Naive thymus-derived CD4-positive, alpha-beta T cell (primary cell): ENCODE results near the gene LGR4. TPM values are rescaled to one million over a fixed set of nuclear protein-coding genes. Genes with fewer than 3 reads are reported as not detected.

ENCODE experiments used
- ATAC-seq: fragments of 150-1000 bp; cut with Tn5 transposase; 2 replicates; pipeline ENCODE4 v1.10.0; 2021; ENCODE audit warnings: mild to moderate bottlenecking, moderate library complexity
- CTCF ChIA-PET: fragments of 350-600 bp; sonication (Branson Sonifier 250); formaldehyde crosslinking; loops from one replicate; lab custom pipeline; 2021; ENCODE audit warnings: antibody characterized with exemption; lab: Charles Lee
- POLR2A ChIA-PET: fragments of 350-600 bp; sonication (Branson Sonifier 250); formaldehyde crosslinking; loops from one replicate; lab custom pipeline; 2021; ENCODE audit warnings: antibody characterized with exemption, inconsistent platforms; lab: Charles Lee
- DNase-seq, 9 donors: peaks; one replicate each; pipeline versions ENCODE4 v3.0.0 to v3.0.0-alpha.2; 2020 to 2022; ENCODE audit warnings: mixed read lengths in 1 of 9
- H3K27ac ChIP-seq: one replicate; pipeline ENCODE4 v1.7.0; 2013; ENCODE audit warnings: mild to moderate bottlenecking, low read depth, low read length, moderate library complexity
- H3K27me3 ChIP-seq, 2 donors: one replicate each; pipeline ENCODE4 v1.7.0; 2013; ENCODE audit warnings: low read length in 2 of 2, mild to moderate bottlenecking in 2 of 2, moderate library complexity in 2 of 2; ENCODE audit not compliant: control insufficient read depth in 2 of 2, insufficient read depth in 2 of 2
- H3K36me3 ChIP-seq, 3 experiments: 1 replicate in 2 of 3; 2 replicates in 1 of 3; pipeline ENCODE4 v1.7.0; 2013; ENCODE audit warnings: low read length in 3 of 3, mild to moderate bottlenecking in 3 of 3, moderate library complexity in 1 of 3; ENCODE audit not compliant: insufficient read depth in 3 of 3, control insufficient read depth in 2 of 3
- H3K4me1 ChIP-seq, 2 donors: one replicate each; pipeline ENCODE4 v1.7.0; 2013; ENCODE audit warnings: low read length in 2 of 2, mild to moderate bottlenecking in 2 of 2, moderate library complexity in 1 of 2; ENCODE audit not compliant: control insufficient read depth in 2 of 2, insufficient read depth in 2 of 2
- H3K4me3 ChIP-seq: 2 replicates; pipeline ENCODE4 v1.7.0; 2013; ENCODE audit warnings: mild to moderate bottlenecking, low read length
- H3K9me3 ChIP-seq, 3 experiments: 1 replicate in 2 of 3; 2 replicates in 1 of 3; pipeline ENCODE4 v1.7.0; 2013; ENCODE audit warnings: low read length in 3 of 3; ENCODE audit not compliant: control insufficient read depth in 2 of 3
- H3K27ac Mint-ChIP-seq, 9 donors: one replicate each; pipeline ENCODE4 v1.8.0; 2020 to 2022; ENCODE audit warnings: mixed read lengths in 9 of 9, mild to moderate bottlenecking in 8 of 9, moderate library complexity in 5 of 9, inconsistent platforms in 2 of 9
- H3K27me3 Mint-ChIP-seq, 5 donors: one replicate each; pipeline ENCODE4 v1.8.0; 2021 to 2022; ENCODE audit warnings: mixed read lengths in 5 of 5, mild to moderate bottlenecking in 1 of 5
- H3K36me3 Mint-ChIP-seq, 5 donors: one replicate each; pipeline ENCODE4 v1.8.0; 2020 to 2022; ENCODE audit warnings: mixed read lengths in 5 of 5, mild to moderate bottlenecking in 3 of 5, inconsistent platforms in 1 of 5
- H3K4me1 Mint-ChIP-seq, 7 donors: one replicate each; pipeline ENCODE4 v1.8.0; 2020 to 2022; ENCODE audit warnings: mixed read lengths in 7 of 7, mild to moderate bottlenecking in 3 of 7, inconsistent platforms in 1 of 7
- H3K4me3 Mint-ChIP-seq, 10 donors: one replicate each; pipeline ENCODE4 v1.8.0; 2020 to 2022; ENCODE audit warnings: mild to moderate bottlenecking in 10 of 10, mixed read lengths in 10 of 10, moderate library complexity in 6 of 10, inconsistent platforms in 2 of 10
- H3K9me3 Mint-ChIP-seq, 11 donors: one replicate each; pipeline ENCODE4 v1.8.0; 2020 to 2022; ENCODE audit warnings: mixed read lengths in 11 of 11, mild to moderate bottlenecking in 4 of 11, inconsistent platforms in 1 of 11, moderate library complexity in 1 of 11
- intact Hi-C, 2 donors: fragments of 100-400 bp; cut with micrococcal nuclease; formaldehyde crosslinking; loops; one replicate each; pipeline ENCODE4 v1.15.1; 2023
- polyA plus RNA-seq, 2 donors: library from polyadenylated mRNA; unstranded; fragments of 300-500 nt; fragmentation: Illumina TruSeq; gene quantifications; one replicate each; pipeline ENCODE4 v1.2.3, GENCODE V29; 2021
- total RNA-seq, 6 experiments: library from RNA in 5 of 6; stranded (reverse) in 5 of 6; gene quantifications; 1 replicate in 5 of 6; 2 replicates in 1 of 6; pipeline ENCODE4 v1.2.3 and lab custom pipeline; 2021 to 2026

Gene LGR4
- total and polyA plus RNA-seq, 7 experiments from 2014 or later = 0.05 to 1.5 (median 0.49) TPM

GRCh38 chr11:27380771-27381170 is 91.8 kb downstream of the LGR4 start:
- ATAC-seq (no peak), DNase-seq (no peak)
- ChIA-PET CTCF (no interaction called here), POLR2A (no interaction called here)
- Mint-ChIP-seq H3K36me3 (peaks cover 0 to 5% (median 0%) of the 10 kb centered on the region in 5 donors), H3K9me3 (no peaks in the 10 kb centered on the region), H3K27ac (no peak overlapping the region), H3K4me3 (no peak overlapping the region), H3K27me3 (peaks cover 0 to 10% (median 0%) of the 10 kb centered on the region in 5 donors), H3K4me1 (no peaks in the 10 kb centered on the region)
- H3K9me3 ChIP-seq = no peaks in the 10 kb centered on the region
- no peaks in the 10 kb centered on the region for H3K4me1 ChIP-seq
- no peak overlapping the region for H3K4me3 ChIP-seq
- intact Hi-C loops = no loop called here
- no peaks in the 10 kb centered on the region for H3K27me3 ChIP-seq
- H3K27ac ChIP-seq = no peak overlapping the region
- H3K36me3 ChIP-seq = no peaks in the 10 kb centered on the region

DNA sequence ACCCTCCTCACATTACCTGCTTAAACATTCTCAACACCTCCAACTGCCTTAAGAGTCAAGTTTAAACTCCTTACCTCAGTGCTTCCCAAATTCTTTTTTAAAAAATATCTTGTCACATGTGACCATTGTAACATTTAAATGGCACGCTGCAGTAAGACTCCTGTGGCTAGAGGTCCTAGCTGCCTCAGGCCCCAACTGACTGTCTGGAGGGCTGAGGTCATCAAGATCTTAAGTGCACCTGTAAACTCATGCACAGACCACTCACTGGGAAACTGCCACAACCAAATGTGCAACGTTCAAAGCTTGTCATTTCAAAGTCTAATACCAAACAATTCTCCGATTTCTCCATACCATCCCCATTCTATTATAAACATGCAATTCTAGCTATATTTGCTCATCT is 93.1 kb downstream of the LGR4 start:
- ATAC-seq = no peak
- H3K27me3 Mint-ChIP-seq = peaks cover 0 to 10% (median 0%) of the 10 kb centered on the region in 5 donors
- Histone ChIP-seq H3K36me3 (no peaks in the 10 kb centered on the region), H3K4me3 (no peak overlapping the region), H3K27me3 (no peaks in the 10 kb centered on the region), H3K9me3 (no peaks in the 10 kb centered on the region), H3K27ac (no peak overlapping the region), H3K4me1 (no peaks in the 10 kb centered on the region)
- peaks cover 0 to 5% (median 0%) of the 10 kb centered on the region in 5 donors for H3K36me3 Mint-ChIP-seq
- no peak for DNase-seq
- no peak overlapping the region for H3K27ac Mint-ChIP-seq
- H3K4me1 Mint-ChIP-seq = no peaks in the 10 kb centered on the region
- H3K4me3 Mint-ChIP-seq = no peak overlapping the region
- CTCF ChIA-PET = no interaction called here
- intact Hi-C loops = no loop called here
- POLR2A ChIA-PET = no interaction called here
- H3K9me3 Mint-ChIP-seq = no peaks in the 10 kb centered on the region

DNA sequence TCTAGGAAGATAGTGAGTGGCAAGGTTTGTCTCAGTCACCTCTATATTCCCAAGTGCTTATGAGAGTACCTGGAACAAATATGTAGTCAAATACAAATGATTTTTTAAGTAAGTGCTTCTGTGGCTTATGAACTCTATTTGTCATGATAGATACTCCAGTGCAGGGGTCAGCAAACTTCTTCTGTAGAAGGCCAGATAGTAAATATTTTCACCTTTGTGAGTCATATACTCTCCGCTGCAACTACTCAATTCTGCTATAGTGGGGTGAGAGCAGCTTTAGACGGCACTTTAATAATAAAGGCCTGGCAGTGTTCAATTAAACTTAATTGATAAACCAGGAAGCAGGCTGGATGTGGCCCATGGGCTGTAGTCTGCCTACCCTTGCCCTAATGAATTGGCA is 97.2 kb downstream of the LGR4 start:
- intact Hi-C loops = no loop called here
- Mint-ChIP-seq H3K27me3 (peaks cover 0 to 3% (median 0%) of the 10 kb centered on the region in 5 donors), H3K36me3 (no peaks in the 10 kb centered on the region), H3K4me1 (no peaks in the 10 kb centered on the region), H3K9me3 (no peaks in the 10 kb centered on the region), H3K27ac (no peak overlapping the region), H3K4me3 (no peak overlapping the region)
- ChIA-PET POLR2A (no interaction called here), CTCF (interaction anchor here (0.7 kb wide), 1 partner anchor 41 kb away, joined by 3 read pairs; no protein-coding TSS in a partner anchor)
- Histone ChIP-seq H3K4me3 (no peak overlapping the region), H3K27ac (no peak overlapping the region), H3K4me1 (no peaks in the 10 kb centered on the region), H3K9me3 (no peaks in the 10 kb centered on the region), H3K27me3 (no peaks in the 10 kb centered on the region), H3K36me3 (no peaks in the 10 kb centered on the region)
- no peak for ATAC-seq
- DNase-seq = no peak

DNA sequence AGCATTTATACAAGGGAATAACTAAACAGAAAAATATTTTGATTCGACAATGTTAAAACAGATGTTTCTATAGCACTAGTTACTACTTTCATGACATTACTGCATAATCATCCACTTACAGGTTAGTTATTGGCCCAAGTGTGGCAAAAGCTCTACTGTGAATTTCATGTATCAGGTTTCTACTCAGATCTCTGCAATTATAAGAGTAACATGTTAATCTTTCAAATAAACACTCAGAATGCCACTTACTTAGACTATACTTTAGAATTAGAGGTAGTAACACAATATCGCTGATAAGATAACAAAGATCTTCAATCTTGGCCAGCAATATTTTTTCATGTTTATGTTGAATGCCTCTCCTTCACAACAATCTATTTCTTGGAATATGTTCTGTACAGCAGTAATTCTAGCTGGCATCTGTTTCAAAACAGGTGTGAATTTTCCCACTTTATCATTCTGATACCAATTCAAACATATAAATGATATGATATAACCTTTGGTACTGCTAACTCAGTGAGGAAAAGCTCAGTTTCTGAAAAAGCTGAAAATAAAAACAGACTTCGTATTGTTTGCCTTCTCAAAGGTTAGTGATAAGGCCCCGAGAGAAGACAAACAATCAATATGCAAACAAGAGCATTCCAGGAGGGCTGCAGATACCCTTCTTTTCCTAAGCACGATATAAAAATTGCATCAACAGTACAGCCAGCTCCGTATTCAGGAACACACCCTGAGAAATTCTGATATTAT is 98.6 kb downstream of the LGR4 start:
- no peaks in the 10 kb centered on the region for H3K4me1 ChIP-seq
- no peaks in the 10 kb centered on the region for H3K36me3 ChIP-seq
- Mint-ChIP-seq H3K36me3 (no peaks in the 10 kb centered on the region), H3K4me3 (no peak overlapping the region), H3K9me3 (no peaks in the 10 kb centered on the region), H3K27me3 (peaks cover 0 to 3% (median 0%) of the 10 kb centered on the region in 5 donors), H3K27ac (no peak overlapping the region), H3K4me1 (no peaks in the 10 kb centered on the region)
- no peaks in the 10 kb centered on the region for H3K27me3 ChIP-seq
- no peak overlapping the region for H3K27ac ChIP-seq
- H3K9me3 ChIP-seq = no peaks in the 10 kb centered on the region
- ChIA-PET CTCF (interaction anchor here (0.6 kb wide), 1 partner anchor 110 kb away, joined by 3 read pairs; no protein-coding TSS in a partner anchor), POLR2A (no interaction called here)
- DNase-seq (no peak), ATAC-seq (no peak)
- no peak overlapping the region for H3K4me3 ChIP-seq
- intact Hi-C loops = no loop called here

GRCh38 chr11:27373392-27373791 is 99.2 kb downstream of the LGR4 start:
- intact Hi-C loops = no loop called here
- Mint-ChIP-seq H3K4me3 (no peak overlapping the region), H3K36me3 (no peaks in the 10 kb centered on the region), H3K9me3 (no peaks in the 10 kb centered on the region), H3K27ac (no peak overlapping the region), H3K4me1 (no peaks in the 10 kb centered on the region), H3K27me3 (peaks cover 0 to 4% (median 0%) of the 10 kb centered on the region in 5 donors)
- ATAC-seq (no peak), DNase-seq (no peak)
- H3K9me3 ChIP-seq = no peaks in the 10 kb centered on the region
- ChIA-PET POLR2A (no interaction called here), CTCF (interaction anchor here (0.6 kb wide), 1 partner anchor 111 kb away, joined by 3 read pairs; no protein-coding TSS in a partner anchor)
- no peaks in the 10 kb centered on the region for H3K4me1 ChIP-seq
- H3K36me3 ChIP-seq = no peaks in the 10 kb centered on the region
- H3K27me3 ChIP-seq = no peaks in the 10 kb centered on the region
- no peak overlapping the region for H3K4me3 ChIP-seq
- H3K27ac ChIP-seq = no peak overlapping the region

- Mint-ChIP-seq H3K27ac (no peak overlapping the region), H3K36me3 (no peaks in the 10 kb centered on the region), H3K4me3 (no peak overlapping the region), H3K9me3 (no peaks in the 10 kb centered on the region), H3K27me3 (peaks cover 0 to 3% (median 0%) of the 10 kb centered on the region in 5 donors), H3K4me1 (no peaks in the 10 kb centered on the region)
- H3K27me3 ChIP-seq = no peaks in the 10 kb centered on the region
- DNase-seq = no peak
- intact Hi-C loops = no loop called here
- H3K4me3 ChIP-seq = no peak overlapping the region
- no peaks in the 10 kb centered on the region for H3K9me3 ChIP-seq
- H3K4me1 ChIP-seq = no peaks in the 10 kb centered on the region
- no peak for ATAC-seq
- no peaks in the 10 kb centered on the region for H3K36me3 ChIP-seq
- H3K27ac ChIP-seq = no peak overlapping the region
- ChIA-PET POLR2A (no interaction called here), CTCF (no interaction called here)
Measured at GRCh38 chr11:27372164-27372563, 100.4 kb downstream of the LGR4 start.

DNA sequence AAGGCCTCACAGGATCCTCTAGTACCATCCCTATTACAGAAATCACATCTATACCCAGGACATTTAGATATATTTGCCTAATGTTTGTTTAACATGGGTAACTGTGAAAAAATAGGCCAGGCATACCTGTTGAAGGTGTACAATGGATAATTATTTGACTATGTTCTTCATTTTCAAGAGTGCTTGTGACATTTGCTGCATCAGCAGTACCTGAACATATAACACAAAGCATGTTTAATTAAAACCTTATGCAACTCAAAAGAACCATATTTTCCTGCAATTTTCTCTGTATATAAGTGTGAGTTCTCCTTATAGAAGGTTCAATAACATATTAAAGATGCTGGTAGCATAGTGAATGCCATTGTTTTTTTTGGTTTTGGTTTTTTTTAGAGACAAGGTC is 101.1 kb downstream of the LGR4 start:
- H3K9me3 Mint-ChIP-seq = no peaks in the 10 kb centered on the region
- intact Hi-C loops = no loop called here
- no peaks in the 10 kb centered on the region for H3K4me1 Mint-ChIP-seq
- no peak overlapping the region for H3K4me3 ChIP-seq
- H3K27ac ChIP-seq = no peak overlapping the region
- H3K36me3 Mint-ChIP-seq = no peaks in the 10 kb centered on the region
- no peaks in the 10 kb centered on the region for H3K36me3 ChIP-seq
- peaks cover 0 to 3% (median 0%) of the 10 kb centered on the region in 5 donors for H3K27me3 Mint-ChIP-seq
- no peak overlapping the region for H3K4me3 Mint-ChIP-seq
- ChIA-PET POLR2A (no interaction called here), CTCF (no interaction called here)
- H3K27ac Mint-ChIP-seq = no peak overlapping the region
- DNase-seq (no peak), ATAC-seq (no peak)
- no peaks in the 10 kb centered on the region for H3K27me3 ChIP-seq
- H3K4me1 ChIP-seq = no peaks in the 10 kb centered on the region
- H3K9me3 ChIP-seq = no peaks in the 10 kb centered on the region
